ENCODE measurements around the gene ARL1. TPM values are rescaled to one million over a fixed set of nuclear protein-coding genes. Genes with fewer than 3 reads are reported as not detected.

Gene ARL1
- total RNA-seq, result 45.4 and 53.7 TPM in 2 replicates

DNA sequence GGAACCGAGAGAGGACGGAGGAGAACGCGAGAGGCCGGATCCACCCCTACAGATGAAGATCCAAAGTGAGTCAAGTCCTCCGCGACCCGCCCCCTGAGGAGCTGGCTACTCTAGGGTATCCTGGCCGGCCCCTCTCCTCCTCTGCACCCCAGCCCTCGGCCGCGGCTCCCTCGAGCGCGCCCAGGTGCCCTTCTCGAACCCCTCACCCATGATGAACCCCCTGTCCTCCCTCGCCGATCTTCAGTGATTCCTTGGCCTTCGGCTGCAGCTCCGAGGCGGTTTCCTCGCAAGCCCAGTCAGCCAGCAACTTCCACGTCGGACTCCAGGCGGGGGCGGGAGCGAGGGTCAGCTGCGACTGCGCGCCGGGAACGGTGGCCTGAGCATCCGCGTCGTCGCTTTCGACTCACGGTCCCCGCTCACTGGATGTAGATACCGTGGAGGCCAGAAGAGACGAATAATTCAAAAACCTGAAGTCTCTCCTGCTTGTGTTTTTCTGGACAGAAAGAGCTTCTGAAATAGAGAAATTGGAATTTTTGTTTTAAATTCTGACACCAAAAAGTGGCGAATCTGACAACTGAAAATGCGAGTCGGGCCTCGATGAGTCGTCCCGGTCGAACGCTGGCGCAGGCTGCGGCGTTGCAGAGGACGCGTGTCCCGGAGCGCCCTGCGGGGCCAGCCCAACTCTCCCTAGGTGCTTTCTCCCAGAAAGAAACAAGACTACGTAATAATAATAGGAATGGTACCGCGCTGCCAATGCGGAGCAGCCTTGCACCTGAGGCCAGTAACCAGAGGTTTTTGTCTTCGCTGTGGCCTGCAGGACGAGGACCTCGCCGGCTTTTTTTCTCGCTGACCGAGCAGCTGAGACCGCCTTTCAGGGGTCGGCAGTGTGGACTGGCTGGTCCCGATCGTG lies at the start of gene ARL1:
ARL1 (minus strand) TSS at position 337 of the 910 bp plus-strand sequence; CDS start at position 210, 127 bp downstream.

Other genes with a start within 250 kb of the ARL1 start
- gene SLC5A8, start 197.5 kb downstream of the ARL1 start, total RNA-seq, result not detected in 2 replicates
- 10.5 and 11.2 TPM in 2 replicates for gene UTP20, start 127.7 kb downstream of the ARL1 start, total RNA-seq
- gene SPIC, start 67.6 kb upstream of the ARL1 start, total RNA-seq, result not detected in 2 replicates
- gene MYBPC1, start 187.2 kb upstream of the ARL1 start, total RNA-seq, result not detected in 2 replicates

Data from airway epithelial cell (primary cell).